KBM-7 (cell line): ENCODE measurements around the gene ARSA.
"Not testable (repeated sequence)": the region's sequence is repeated elsewhere in the genome, so short reads cannot be mapped to it uniquely, and the experiment has no call there.

ENCODE experiments used
- DNase-seq: peaks from one replicate; pipeline ENCODE4 v3.0.0-alpha.2; 2015
- in situ Hi-C: fragments of 300-500 bp; cut with MboI; formaldehyde crosslinking; loops from 2 replicates; pipeline ENCODE4 v1.14.3; 2020; ENCODE audit warnings: low sequenced_read_pairs, low pct_unique_long_range_greater_than_20kb, mixed read lengths

The ARSA gene

DNA sequence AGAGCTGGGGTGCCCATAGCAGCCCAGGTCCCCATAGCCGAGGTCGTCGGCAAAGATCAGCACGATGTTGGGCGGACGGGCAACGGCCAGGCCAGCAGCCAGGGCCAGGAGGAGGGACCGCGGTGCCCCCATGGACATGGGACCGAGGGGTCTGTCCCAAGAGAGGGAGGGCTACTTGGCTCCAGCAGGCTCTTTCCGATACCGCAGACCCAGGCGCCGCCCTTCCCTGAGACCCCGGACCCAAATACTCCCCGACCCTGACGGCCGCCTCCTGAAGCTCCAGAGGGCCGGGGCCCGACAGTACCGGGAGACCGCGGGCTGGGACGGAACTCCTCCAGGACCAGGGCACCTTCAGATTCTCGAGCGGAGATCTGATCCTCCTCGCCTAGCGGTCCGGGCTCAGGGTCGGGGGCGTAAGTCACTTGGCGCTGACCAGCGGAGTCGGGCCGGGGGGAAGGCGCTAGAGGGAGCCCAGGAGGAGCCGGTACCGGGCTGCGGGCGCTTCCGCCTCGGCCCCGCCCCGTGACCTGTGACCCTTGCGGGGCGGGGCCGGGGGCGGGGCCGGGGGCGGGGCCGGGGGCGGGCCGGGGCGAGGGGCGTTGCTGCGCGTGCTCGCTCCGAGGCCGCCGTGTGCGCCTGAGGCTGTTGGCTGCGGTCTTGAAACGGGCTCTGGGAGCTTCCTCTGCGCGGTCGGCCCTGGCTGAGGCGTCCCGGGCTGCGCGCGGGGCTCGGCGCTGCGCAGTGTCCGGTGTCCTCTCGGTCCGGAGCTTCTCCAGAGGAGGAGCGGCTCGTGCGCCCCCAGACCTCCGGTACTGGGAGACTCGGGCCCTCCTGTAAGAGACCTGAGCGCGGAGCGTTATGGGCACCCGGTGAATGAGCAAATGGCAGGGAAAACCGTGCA is at the start of gene ARSA:
ARSA (minus strand) TSS at position 511 of the 901 bp plus-strand sequence; CDS start at position 138, 373 bp downstream.
- DNase-seq = peak; percentile 73
- in situ Hi-C loops = no loop called here

DNA sequence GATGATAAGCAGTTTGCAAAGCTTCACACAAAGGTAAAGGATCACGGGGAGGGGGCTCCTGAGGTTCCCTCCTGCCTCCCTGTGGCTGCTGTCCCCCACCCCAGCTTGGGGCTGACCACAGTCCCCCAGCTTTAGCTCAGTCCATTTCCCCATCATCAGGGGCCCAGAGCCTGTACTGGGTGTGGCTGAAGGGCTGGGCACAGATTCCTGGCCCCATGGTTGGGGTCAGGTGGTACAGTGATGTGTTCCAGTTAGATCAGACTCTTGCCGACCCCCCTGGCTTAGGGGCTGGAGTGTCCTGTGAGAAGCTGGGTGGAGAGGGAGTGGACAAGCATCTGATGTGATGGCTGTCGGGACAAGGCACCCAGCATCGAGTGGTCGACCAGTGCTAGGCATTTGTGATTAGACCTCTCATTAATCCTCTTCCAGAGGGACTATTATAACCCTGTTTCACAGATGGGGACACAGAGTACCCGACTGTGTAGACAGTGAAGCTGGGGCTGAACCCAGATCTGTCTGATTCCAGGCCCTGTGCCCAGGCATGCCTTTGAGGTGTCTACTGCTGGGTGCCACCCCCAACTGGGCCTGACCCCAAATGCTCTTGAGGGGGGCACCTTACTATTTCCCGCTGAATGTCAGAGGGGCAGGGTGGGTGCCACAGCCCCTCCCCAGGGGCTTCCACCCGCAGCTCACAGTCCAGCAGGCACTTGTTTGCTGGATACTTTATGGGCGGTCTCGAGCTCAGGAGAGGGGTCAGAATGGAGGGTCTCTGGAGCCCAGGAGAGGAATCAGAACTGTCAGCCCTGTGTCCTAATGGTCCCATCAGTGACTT is 48.9 kb upstream of the ARSA start:
- in situ Hi-C loops = no loop called here
- no peak for DNase-seq

- in situ Hi-C loops = no loop called here
- no peak for DNase-seq
These were observed 48.3 kb upstream of the ARSA start for GRCh38 chr22:50676180-50676636.

DNA sequence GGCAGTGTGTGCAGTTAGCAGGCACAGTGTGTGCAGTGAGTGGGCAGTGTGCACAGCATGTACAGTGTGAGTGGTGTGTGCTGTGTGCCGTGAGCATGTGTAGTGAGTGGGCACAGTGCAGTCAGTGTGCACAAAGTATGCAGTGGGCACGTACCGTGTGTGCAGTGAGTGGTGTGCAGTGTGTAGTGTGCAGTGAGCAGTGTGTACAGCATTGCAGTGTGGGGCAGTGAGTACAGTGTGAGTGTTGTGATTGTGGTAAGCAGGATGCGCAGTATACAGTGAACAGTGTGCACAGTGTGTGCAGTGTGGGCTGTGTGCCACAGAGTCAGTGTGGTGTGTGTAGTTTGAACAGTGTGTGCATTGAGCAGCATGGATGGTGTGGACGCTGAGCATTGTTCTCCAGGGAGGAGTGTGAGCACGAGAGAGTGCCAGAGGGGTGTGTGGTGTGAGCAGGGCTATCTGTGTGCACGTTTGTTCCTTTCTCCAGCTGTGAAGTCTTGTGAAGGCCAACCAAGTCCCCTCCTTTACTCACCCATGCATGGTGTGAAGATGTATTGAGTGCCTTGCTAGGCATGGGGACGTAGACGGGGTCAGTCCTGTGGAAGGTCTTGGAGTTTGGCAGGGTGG is 47.7 kb upstream of the ARSA start:
- in situ Hi-C loops = no loop called here
- DNase-seq = no peak

- DNase-seq = peak; percentile 59
These were observed 46.9 kb upstream of the ARSA start for GRCh38 chr22:50674606-50675552.

DNA sequence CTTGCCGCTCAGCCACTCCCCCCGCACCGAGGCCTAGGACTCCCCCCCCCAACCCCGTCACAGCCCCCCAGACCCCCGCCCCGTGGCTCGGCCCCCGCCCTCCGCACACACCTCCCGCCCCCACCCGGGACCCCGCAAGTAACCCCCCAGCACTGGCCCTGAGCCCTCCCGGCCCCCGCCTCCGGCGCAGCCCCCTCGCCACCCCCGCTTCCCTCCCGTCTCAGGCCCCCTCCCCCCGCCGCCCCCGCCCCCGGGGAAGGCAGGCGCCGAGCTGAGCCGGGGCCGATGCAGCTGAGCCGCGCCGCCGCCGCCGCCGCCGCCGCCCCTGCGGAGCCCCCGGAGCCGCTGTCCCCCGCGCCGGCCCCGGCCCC is 46.2 kb upstream of the ARSA start:
- DNase-seq = no peak
- in situ Hi-C loops = no loop called here

More at GRCh38 chr22:50674606-50675552, 46.9 kb upstream of the ARSA start:
- in situ Hi-C loops = no loop called here

DNA sequence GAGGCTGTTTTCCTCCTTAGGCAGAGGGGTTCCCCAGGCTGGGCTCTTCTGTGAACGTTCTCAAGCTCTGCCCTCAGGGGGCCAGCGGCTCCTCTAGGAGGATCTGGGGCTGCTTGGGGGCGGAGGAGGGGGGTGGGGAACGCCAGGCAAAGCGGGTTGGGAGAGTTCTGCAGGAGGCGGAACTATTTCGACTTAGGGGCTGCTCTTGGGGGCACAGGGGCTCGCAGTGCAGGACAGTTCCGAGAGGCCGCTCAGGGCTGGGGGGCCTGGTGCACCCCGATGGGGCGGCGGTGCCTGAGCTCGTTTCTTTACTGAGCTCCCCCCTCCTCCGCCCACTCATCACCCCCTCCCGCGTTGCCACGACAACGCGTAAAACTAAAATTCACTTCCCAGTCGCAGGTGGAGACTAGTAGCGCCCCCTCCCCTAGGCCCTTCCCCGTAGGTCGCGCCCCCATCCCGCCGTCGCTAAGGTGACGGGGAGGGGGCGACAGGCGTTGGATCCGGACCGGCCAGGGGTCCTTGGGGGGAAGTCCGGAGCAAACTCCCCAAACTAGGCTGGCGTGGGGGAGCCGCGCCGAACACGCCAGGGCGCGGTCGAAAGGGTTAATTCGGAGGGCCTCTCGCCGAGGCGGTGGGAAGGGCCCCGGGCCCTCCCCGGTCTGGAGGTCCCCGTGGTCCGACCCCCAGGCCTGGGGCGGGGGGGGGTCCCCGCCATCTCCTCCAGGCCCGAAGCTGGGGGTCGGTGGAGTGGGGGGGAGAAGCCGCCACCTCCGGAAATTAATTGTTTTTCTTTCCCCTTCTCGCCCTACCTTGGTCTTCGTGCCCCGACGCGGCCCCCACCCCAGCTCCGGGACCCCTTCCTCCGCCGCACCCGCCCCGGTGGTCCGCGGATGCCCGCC is 45.5 kb upstream of the ARSA start:
- in situ Hi-C loops = no loop called here

DNA sequence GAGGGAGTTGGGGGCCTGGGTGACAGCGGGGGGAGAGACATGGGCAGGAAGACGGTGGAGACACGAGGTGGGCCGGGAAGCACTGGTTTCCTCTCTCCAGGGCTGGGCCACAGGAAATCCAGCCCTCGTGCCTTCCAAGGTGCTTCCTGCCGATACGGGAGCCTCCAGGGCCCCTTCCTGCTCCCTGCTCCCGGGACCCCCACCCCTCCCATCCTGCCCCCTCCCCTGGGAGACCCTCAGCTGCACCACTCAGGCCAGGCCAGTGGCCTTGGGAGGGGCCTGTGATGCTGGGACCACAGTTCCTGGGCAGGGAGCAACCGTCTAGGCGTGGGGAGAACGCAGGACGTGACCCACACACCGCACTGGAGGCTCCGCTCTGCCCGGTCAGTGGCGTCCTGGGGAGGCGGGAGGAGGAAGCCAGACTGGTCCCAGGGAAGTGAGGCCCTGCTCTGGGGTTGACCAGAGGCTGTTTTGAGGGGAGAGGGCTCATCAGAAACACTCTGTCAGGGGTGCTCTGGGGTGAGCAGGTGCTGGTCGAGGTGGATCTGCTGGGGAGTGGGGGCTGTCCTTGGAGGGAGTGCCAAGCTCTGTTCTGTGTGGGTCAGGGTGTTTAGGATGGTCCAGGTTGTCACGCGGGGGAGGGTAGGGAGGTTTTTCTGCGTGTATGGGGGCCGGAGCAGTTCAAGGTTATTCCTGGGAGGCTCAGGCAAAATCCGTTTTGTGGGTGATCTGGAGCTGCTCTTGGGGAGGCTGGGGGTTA is 44.7 kb upstream of the ARSA start, which contains the start of gene SHANK3:
SHANK3 (plus strand) TSS at position 353 of the 760 bp plus-strand sequence.
- in situ Hi-C loops = no loop called here
- DNase-seq = peak; percentile 88

More for the DNA sequence above, 45.5 kb upstream of the ARSA start:
- DNase-seq = peak; percentile 78

DNA sequence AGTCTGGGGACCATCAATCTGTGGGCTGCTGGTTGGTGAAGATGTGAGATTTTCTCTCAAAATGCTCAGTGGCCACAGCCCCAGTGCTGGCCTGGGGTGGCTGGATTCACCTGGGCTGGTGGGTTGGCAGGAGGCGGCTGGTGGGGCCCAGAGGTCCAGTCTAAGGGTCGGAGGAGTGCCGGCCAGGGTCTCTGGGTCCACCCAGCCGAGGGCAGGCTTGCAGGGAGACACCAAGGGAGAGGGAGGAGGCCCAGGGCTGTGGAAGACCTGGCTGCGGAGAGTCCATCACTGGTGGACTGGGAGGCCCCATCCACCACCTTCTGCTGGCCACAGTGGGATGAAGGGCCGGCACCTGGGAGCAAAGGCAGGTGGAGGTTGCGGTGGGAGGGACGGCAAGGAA is 44.1 kb upstream of the ARSA start:
- no peak for DNase-seq
- in situ Hi-C loops = no loop called here

GRCh38 chr22:50671641-50672040 is 43.7 kb upstream of the ARSA start:
- in situ Hi-C loops = no loop called here
- peak; percentile 33 for DNase-seq

GRCh38 chr22:50670914-50671538 is 43.1 kb upstream of the ARSA start:
- in situ Hi-C loops = no loop called here
- no peak for DNase-seq

DNA sequence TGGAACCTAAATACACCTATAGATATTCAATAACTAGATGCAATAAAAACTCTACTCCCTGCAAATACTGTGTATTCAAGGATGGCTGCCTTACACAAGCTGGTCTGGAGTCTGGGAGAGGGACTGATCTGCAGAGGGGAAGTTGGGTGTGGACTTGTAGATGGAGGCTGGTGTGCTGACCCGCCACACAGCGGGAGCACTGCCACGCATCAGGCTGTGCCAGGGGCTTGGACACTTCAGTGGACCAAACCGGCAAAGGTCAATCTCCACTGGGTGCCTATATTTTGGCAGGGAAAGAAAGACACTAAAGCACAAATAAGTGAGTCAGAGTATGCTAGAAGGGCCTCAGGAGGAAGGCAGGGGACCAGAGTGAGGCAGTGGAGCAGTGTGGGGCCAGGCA is 42.6 kb upstream of the ARSA start:
- peak; percentile 31 for DNase-seq
- in situ Hi-C loops = no loop called here

DNA sequence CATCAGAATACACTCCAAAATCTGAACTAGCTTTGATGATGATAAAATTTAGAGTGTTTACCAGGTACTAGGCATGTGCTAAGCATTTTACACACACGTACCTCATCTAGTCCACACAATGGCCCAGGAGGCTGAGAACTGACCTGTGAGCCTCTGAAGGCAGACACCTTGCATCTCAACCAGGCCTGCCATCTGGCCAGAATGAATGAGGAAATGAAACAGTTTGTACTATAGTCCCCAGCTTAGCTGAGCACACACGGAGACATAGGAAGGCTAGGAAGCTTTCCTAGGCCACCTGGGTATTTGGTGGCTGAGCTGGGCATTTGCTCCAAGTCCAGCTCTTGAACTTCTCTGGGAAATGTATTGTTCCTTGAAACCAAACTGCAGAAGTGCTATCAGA is 37.8 kb upstream of the ARSA start:
- DNase-seq = no peak
- in situ Hi-C loops = no loop called here

DNA sequence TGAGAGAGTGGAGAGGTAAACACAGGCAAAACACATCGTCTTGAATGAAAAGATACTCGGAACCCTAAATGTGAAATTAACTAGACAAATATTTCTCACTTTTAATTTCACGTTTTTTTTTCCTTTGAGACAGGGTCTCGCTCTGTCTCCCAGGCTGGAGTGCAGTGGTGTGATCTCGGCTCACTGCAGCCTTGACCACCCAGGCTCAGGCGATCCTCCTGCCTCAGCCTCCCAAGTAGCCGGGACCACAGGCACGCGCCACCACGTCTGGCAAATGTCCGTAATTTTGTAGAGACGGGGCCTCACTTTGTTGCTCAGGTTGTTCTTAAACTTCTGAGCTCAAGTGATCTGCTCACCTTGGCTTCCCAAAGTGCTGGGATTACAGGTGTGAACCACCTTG is 37.3 kb upstream of the ARSA start:
- in situ Hi-C loops = no loop called here
- no peak for DNase-seq

DNA sequence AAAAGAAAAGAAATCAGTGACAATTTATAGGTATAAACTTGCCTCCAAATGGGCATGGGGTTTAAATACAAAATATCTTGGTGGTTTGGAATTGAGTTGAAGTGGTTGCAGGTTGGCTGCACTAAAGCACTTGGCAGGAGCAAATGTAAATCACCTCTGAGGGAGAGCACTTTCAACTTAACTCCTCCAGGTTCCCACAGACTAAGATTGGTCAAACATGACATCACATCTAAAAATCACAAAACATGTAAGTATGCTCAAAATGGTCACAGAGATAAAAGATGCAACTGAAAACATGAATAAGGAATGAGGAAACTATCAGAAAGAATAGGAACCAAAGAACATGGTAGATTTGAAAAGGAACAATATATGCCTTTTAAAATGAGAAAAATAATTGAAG is 32.4 kb upstream of the ARSA start:
- no peak for DNase-seq
- in situ Hi-C loops = no loop called here

- in situ Hi-C loops, DNase-seq: not testable (repeated sequence)
These were observed 31.8 kb upstream of the ARSA start for GRCh38 chr22:50659711-50660110.
